ENCODE data around the gene CXorf38. TPM values are rescaled to one million over a fixed set of nuclear protein-coding genes. Genes with fewer than 3 reads are reported as not detected.

The CXorf38 gene
- total and polyA plus RNA-seq, 2 of the 8 experiments (the other 6 are each of a cell fraction or from before 2014, with no cell fraction given) = 3.6 to 6.4 TPM

DNA sequence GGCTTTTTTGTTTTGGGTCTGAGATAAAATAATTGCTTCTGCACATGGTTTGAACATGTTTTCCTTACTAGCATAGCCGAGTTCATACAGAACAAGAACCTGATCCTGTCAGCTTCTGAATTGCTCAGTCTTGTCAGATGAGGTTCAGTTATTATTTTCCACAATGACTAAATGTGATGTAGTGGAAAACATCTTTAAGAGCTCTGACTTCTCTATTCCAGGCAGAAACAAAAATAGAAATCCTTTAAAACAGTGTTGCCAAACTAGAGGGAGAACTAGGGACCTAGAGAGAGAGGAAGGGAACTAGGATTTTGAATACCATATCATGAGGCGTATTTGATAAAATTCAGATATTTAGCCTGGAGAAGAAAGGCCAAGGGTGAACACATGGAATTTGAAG, 64.5 kb downstream of the CXorf38 start:
- Histone ChIP-seq H3K14ac (ENCODE audit: insufficient read length) (no peak overlapping the region), H4K20me1 (replicated peaks in 1 of 2; ENCODE audit: control insufficient read depth in 1 of 2, insufficient read depth in 2 of 2, low read length in 2 of 2) (peaks cover 2 to 3% of the 10 kb centered on the region in 2 experiments), H3K56ac (replicated peaks; ENCODE audit: insufficient read length, low read depth, low read length) (no peak overlapping the region), H3K4me3 (ENCODE audit: extremely low read depth in 1 of 4, insufficient read depth in 2 of 4, low read depth in 3 of 4, low read length in 4 of 4) (no peak overlapping the region), H2BK5ac (ENCODE audit: low read depth, low read length) (no peak overlapping the region), H3K23me2 (ENCODE audit: low read depth, low read length) (no peaks in the 10 kb centered on the region), H3K9ac (replicated peaks in 1 of 4; ENCODE audit: extremely low read depth in 1 of 4, low read depth in 3 of 4, low read length in 3 of 4) (no peak overlapping the region), H3K79me1 (ENCODE audit: low read depth, low read length) (no peaks in the 10 kb centered on the region), H3K4ac (replicated peaks; ENCODE audit: insufficient read length, low read depth, low read length) (no peak overlapping the region), H2BK20ac (ENCODE audit: low read length) (no peak overlapping the region), H3K9me3 (ENCODE audit: insufficient read depth in 2 of 2, low read depth in 1 of 2, low read length in 1 of 2) (no peaks in the 10 kb centered on the region), H3K23ac (ENCODE audit: insufficient read length) (no peak overlapping the region), H3K36me3 (ENCODE audit: control insufficient read depth in 2 of 4, insufficient read depth in 4 of 4, low read length in 3 of 4) (no peaks in the 10 kb centered on the region), H3K79me2 (ENCODE audit: control insufficient read depth in 1 of 2, insufficient read depth in 2 of 2, low read length in 2 of 2) (peaks cover 0 to 36% of the 10 kb centered on the region in 2 experiments; a peak in 2 of 4 replicates), H3K4me2 (ENCODE audit: insufficient read depth in 1 of 2, low read depth in 2 of 2, low read length in 2 of 2) (no peak overlapping the region), H4K5ac (ENCODE audit: insufficient read length, low read depth, low read length) (no peak overlapping the region), H2BK15ac (ENCODE audit: low read length) (no peak overlapping the region), H3K4me1 (replicated peaks in 1 of 4; ENCODE audit: control insufficient read depth in 3 of 4, insufficient read depth in 4 of 4, low read length in 3 of 4) (no peaks in the 10 kb centered on the region), H2BK12ac (ENCODE audit: low read depth, low read length) (no peak overlapping the region), H2AFZ (ENCODE audit: low read length) (no peak overlapping the region), H2AK5ac (ENCODE audit: low read depth, low read length) (no peak overlapping the region), H3K27ac (ENCODE audit: low read depth, low read length) (no peak overlapping the region), H3K27me3 (replicated peaks in 1 of 4; ENCODE audit: control insufficient read depth in 3 of 4, extremely low read depth in 1 of 4, insufficient read depth in 3 of 4, low read length in 3 of 4) (no peaks in the 10 kb centered on the region), H4K8ac (ENCODE audit: extremely low read depth, insufficient read depth, low read length) (no peak overlapping the region), H3K18ac (ENCODE audit: extremely low read depth, low read length) (no peak overlapping the region), H4K91ac (replicated peaks; ENCODE audit: insufficient read length, low read length) (no peak overlapping the region), H2BK120ac (replicated peaks; ENCODE audit: low read depth, low read length) (no peak overlapping the region)
- no peak for FAIRE-seq
- CTCF ChIA-PET (ENCODE audit: partially characterized antibody) = no interaction called here
- POLR2A ChIA-PET (ENCODE audit: partially characterized antibody) = no interaction called here
- WGBS, 2 experiments (ENCODE audit: extremely low coverage in 1 of 2, insufficient coverage in 1 of 2, insufficient read length in 1 of 2, insufficient replicate concordance in 2 of 2, low coverage in 1 of 2, low lambda C conversion rate in 2 of 2, missing lambda C conversion rate in 1 of 2) = 89% methylated on average over 2 of the region's 2 CpGs; no CpG with 5 or more reads in 1 of the 2 experiments
- DNase-seq (ENCODE audit: low read depth in 1 of 2, low spot score in 2 of 2) = no peak
- TF ChIP-seq SUZ12 (IDR thresholded peaks at IDR 0.05; ENCODE audit: low read length) (no peak), E2F6 (IDR thresholded peaks at IDR 0.05) (no peak), RAD21 (IDR thresholded peaks at IDR 0.05 in 1 of 2, conservative IDR thresholded peaks at IDR 0.05 in 1 of 2; ENCODE audit: low read depth in 2 of 2, low read length in 2 of 2) (no peak), KDM5A (IDR thresholded peaks at IDR 0.05; ENCODE audit: low read length) (no peak), ASH2L (IDR thresholded peaks at IDR 0.05; ENCODE audit: low read length) (no peak), KDM1A (IDR thresholded peaks at IDR 0.05; ENCODE audit: borderline replicate concordance, low read length) (no peak), SIX5 (IDR thresholded peaks at IDR 0.05; ENCODE audit: low read depth, low read length) (no peak), CBX5 (IDR thresholded peaks at IDR 0.05; ENCODE audit: low read depth, low read length) (no peak), TAF1 (IDR thresholded peaks at IDR 0.05; ENCODE audit: low read depth, low read length) (no peak), EP300 (IDR thresholded peaks at IDR 0.05; ENCODE audit: borderline replicate concordance in 1 of 2, low read depth in 2 of 2, low read length in 2 of 2) (no peak), EZH2 (IDR thresholded peaks at IDR 0.05; ENCODE audit: low read depth, low read length, severe bottlenecking) (no peak), RXRA (IDR thresholded peaks at IDR 0.05; ENCODE audit: insufficient read depth, low read depth, low read length) (no peak), SP1 (IDR thresholded peaks at IDR 0.05; ENCODE audit: low read depth, low read length) (no peak), SRF (IDR thresholded peaks at IDR 0.05; ENCODE audit: low read depth, low read length) (no peak)

Measured in H1 (cell line).